KG1 (cell line): ENCODE measurements around the gene FGFR2.

Source experiments
- DNase-seq: peaks from one replicate; lab custom pipeline; 2025; lab: John Stamatoyannopoulos, UW

FGFR2 gene

GRCh38 chr10:121610798-121611323 is 12.6 kb upstream of the FGFR2 start:
- DNase-seq = no peak

- DNase-seq = no peak
These were observed 11.5 kb upstream of the FGFR2 start for GRCh38 chr10:121609426-121610380.

DNA sequence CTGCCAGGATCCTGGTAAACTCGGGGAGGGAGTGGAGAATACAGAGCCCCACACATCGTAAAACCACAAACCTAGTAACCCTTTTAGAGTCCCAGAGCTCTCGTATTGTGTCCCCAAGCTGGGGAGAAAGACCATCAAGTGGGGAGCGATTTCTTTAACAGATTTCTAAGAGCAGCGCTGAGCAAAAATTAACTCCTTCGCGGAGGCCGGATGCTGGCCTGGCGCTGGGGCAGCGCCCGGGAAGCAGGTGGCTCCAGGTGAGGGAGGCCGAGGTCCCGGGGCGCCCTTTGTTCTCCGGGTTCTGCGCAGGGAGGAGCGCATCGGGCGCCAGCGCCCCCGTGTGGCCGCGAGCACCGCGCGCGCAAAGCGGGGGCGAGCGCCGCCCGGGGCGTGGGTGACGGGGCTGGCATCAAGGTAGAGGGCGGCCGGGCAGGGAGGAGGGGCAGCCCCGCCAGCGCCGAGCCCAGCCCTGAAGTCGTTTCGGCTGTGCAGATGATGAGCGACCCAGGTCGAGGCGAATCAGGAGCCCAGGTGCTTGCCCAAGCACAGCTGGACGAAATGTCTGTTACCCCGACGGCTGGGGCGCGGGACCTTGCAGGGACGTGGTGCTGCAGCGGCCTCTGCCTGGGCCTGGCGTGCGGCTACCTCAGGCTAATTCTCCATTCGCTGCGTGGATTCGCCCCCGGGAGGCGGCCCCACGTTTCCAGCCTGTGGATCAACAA is 10.4 kb upstream of the FGFR2 start:
- peak; percentile 2 for DNase-seq

DNA sequence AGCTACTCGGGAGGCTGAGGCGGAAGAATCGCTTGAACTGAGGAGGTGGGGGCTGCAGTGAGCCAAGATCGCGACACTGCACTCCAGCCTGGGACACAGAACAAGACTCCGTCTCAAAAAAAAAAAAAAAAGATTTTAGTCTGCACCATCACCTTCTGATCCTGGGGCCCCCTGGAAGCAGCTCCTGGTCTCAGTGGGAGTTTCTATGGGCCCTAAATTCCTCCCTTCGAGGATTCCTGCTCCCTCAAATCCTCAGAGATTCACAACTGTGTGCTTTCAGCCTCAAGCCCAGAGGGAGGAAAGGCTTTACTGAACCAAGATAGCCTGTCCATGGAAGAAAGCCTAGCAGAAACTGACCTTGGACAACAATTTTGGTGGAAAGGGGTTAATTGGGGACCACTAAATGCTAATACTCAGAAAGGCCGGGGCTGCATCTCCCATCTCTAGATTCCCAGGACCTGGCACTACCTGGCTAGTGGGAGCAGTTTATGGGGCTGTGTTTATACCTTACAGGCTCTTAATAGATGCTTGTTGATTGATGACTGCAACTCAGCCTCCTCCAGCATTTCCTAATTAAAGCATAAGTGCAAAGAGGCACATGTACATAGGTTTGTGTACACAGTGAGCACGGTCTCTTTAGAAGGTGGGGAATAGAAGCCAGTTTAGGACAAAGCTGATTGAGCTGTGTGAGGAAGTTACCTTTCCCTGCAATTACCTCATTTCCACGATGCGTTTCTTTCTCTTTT is 9.2 kb upstream of the FGFR2 start:
- DNase-seq = no peak

- DNase-seq = no peak
These were observed 7.5 kb upstream of the FGFR2 start for GRCh38 chr10:121605708-121606107.

GRCh38 chr10:121601458-121601857 is 3.2 kb upstream of the FGFR2 start:
- DNase-seq = no peak

- no peak for DNase-seq
These were observed 2.4 kb upstream of the FGFR2 start for GRCh38 chr10:121600611-121601010.

- DNase-seq = no peak
These were observed 1.7 kb upstream of the FGFR2 start for GRCh38 chr10:121599947-121600346.

GRCh38 chr10:121597504-121598262 is 561 bp downstream of the FGFR2 start:
- no peak for DNase-seq

GRCh38 chr10:121596689-121597503 is 1.3 kb downstream of the FGFR2 start:
- DNase-seq = no peak

DNA sequence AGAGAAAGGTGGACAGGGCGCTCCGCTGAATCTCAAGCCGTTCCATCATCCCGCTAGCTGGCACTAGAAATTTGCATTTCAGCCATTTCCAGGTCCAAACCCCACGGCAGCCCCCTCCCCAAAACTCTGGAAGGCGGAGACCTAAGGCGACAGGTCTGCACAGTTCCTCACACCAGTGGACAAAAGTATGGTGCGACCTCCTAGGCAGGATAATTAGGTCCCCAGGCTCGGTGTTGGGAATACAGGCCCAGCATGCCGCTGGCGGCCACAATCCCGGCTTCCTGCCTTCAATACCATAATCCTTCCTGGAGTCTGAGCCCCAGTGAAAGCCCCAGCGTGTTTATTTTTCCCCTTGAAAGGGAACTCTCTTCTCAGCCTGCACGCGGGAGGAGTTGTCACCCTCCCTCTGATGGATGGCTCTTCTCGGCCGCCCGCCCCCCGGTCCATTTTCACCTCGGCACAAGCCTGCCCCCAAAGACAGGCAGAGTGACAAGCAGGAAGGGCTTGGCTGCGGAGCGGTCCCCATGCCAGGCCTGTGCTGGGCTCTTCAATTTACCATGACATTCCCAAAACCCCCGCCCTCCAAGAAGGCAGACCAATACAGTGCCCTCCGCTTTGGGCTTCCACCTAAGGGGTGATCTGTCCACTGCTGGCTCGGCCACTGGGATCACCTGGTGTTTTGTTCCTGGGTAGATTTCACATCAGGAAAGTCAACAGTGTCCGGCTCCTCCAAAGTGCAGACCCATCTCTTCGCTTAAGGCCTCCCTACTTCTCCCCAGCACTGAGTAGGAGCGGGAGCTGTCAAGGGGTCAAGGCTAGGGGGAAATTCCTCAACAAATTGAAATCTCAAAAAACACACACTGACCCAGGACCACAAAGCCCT is 2.2 kb downstream of the FGFR2 start:
- no peak for DNase-seq

GRCh38 chr10:121595351-121595805 is 2.9 kb downstream of the FGFR2 start:
- no peak for DNase-seq

DNA sequence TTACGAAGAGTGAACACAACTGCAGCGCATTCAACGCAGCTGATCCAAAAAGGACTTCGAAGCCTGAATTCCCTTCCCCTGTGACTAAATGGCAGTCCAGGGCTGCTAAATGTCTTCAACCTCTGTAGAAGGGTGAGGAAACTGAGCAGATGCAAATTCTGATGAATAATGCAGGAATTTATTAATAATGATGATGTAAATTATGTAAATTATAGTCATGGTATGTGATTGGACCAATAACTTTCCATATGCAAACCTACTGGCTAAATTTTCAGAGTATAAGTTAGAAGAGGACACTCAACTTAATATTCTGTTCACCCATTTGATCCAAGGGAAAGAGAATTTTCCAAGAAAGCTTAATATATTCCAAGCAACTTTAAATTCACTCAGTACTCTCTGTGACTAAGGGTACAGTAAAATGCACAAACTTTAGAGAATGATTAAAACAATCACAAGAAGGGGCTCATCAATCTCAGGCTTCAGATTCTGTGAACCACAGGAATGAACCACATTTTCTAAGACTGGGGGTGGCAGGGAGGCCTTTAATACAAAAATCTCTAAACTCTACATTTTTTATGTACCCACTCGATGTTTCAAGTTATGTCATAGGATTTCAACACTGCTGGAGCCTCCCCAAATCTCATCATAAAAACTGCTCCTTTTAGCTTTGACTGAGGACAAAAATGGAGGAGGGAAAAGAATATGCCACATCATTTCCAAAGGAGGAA is 3.5 kb downstream of the FGFR2 start:
- DNase-seq = no peak

GRCh38 chr10:121594076-121594475 is 4.2 kb downstream of the FGFR2 start:
- DNase-seq = no peak

DNA sequence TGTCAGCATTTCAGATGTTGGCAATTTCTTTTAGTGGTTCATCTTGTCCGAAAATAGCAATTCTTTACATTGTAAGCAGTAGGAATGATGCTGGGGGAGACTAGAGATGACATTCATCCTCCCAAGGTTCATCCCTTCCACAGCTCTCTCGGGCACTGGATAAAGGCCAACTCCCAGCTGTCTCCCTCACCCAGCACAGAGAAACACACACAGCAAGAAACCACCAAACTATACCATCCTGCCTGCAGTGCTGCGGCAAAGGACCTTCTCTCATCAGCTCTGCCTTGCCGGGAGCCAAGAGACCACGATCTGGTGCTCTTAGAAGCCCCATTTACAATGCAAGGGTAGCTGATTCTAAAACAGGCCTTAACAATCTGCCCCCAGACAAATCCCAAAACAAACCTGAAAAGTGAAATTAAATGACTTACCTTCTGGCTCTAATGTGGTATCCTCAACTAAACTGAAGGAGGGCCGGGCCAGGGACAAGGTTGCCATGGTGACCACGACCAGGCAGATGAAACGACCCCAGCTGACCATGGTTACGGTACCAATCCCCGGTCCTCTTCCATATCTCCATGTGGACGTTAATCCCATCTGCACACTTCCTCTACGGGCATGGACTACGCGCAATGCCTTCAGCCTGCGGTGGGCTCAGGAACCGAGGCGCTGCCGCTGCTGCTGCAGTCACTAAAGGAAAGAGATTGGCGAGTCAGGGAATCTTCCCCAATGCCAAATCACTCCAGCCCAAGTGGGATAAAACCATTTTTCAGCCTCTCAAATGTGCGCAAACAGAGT is 4.8 kb downstream of the FGFR2 start:
- no peak for DNase-seq

DNA sequence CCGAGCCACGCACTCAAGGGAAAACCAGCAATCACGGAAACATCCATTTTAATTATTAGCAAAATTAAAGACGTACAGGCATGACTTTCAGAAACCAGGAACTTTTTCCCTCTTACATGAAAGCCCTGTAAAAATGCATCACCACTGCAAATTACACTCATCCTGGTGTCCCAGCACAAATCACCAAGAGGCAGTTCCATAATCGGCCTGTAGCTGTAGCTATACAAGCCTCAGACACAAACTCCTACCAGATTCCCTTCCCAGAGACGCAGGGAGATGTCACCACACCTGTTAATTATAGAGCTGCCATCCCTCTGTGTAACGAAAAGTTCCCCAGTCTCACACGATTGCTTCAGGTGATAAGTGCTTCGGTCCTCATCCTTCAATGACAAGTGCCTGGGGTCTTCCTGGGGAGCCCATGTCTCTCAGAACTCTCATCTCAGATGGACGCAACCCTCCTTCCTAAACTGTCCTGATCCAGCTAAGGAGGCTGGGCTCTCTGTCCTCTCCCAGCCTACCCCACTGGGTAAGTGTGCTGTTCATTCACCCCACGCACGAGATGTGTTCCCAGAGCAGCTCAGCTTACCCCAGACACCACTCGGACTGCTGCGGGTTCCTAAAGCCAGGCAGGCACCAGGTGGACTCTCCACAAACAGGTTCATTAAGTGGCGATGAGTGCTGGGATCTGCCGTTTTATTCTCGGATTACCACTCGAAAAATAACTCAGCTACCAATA is 5.9 kb downstream of the FGFR2 start:
- DNase-seq = no peak

- DNase-seq = no peak
These were observed 7.1 kb downstream of the FGFR2 start for GRCh38 chr10:121591186-121591585.
